Gastrocnemius medialis (tissue), 4 donors: Measurements from ENCODE around the gene PPCDC. TPM values are rescaled to one million over a fixed set of nuclear protein-coding genes. Genes with fewer than 3 reads are reported as not detected.
"Not testable (repeated sequence)": the region's sequence is repeated elsewhere in the genome, so short reads cannot be mapped to it uniquely, and the experiment has no call there.

Experiments used
- ATAC-seq, 2 donors: fragments of 150-250 bp; one replicate each; pipeline ENCODE4 v1.9.1; 2016
- DNase-seq, 2 donors: peaks; one replicate each; pipeline ENCODE4 v3.0.0-alpha.2; 2019
- H3K27ac ChIP-seq, 4 donors: fragments of 200-600 bp; sonication (generic); 1 replicate in 1 of 4; 2 replicates in 3 of 4; pipeline ENCODE4 v1.5.1; 2016 to 2018; ENCODE audit warnings: mild to moderate bottlenecking in 2 of 4, moderate library complexity in 1 of 4
- H3K27me3 ChIP-seq, 3 donors: fragments of 200-600 bp; sonication (generic) in 2 of 3; 1 replicate in 1 of 3; 2 replicates in 2 of 3; pipeline versions ENCODE4 v1.5.1 to v1.6.0; 2016 to 2019; ENCODE audit warnings: mild to moderate bottlenecking in 1 of 3, moderate library complexity in 1 of 3
- H3K36me3 ChIP-seq, 2 donors: fragments of 200-600 bp; sonication (generic) in 1 of 2; one replicate each; pipeline ENCODE4 v1.5.1; 2017 to 2018
- H3K4me1 ChIP-seq, 2 donors: fragments of 200-600 bp; sonication (generic) in 1 of 2; one replicate each; pipeline ENCODE4 v1.5.1; 2016 to 2017; ENCODE audit warnings: mild to moderate bottlenecking in 2 of 2
- H3K4me3 ChIP-seq, 4 donors: fragments of 200-600 bp; sonication (generic) in 3 of 4; 1 replicate in 1 of 4; 2 replicates in 3 of 4; pipeline ENCODE4 v1.5.1; 2016 to 2019; ENCODE audit warnings: mild to moderate bottlenecking in 2 of 4
- H3K9me3 ChIP-seq, 3 donors: fragments of 200-600 bp; sonication (generic) in 2 of 3; 1 replicate in 1 of 3; 2 replicates in 2 of 3; pipeline ENCODE4 v1.5.1; 2016 to 2019
- CTCF ChIP-seq, 5 experiments: fragments of 450-650 bp in 3 of 5; fragments of 200-600 bp in 2 of 5; sonication (generic) in 2 of 5; IDR thresholded peaks in 4 of 5; conservative IDR thresholded peaks in 1 of 5; 1 replicate in 4 of 5; 2 replicates in 1 of 5; pipeline ENCODE4 v1.5.1; 2016 to 2019; ENCODE audit warnings: antibody characterized with exemption in 5 of 5, mild to moderate bottlenecking in 3 of 5, moderate library complexity in 3 of 5
- POLR2A ChIP-seq, 2 donors: fragments of 450-650 bp; IDR thresholded peaks; one replicate each; pipeline ENCODE4 v1.6.1; 2017; ENCODE audit warnings: antibody characterized with exemption in 2 of 2, mild to moderate bottlenecking in 2 of 2, moderate library complexity in 2 of 2
- in situ Hi-C, 4 donors: fragments of 200-750 bp; cut with MboI; loops; one replicate each; pipeline versions ENCODE4 v1.15.0 to v1.8.0; 2017; ENCODE audit warnings: low sequenced_read_pairs in 4 of 4
- intact Hi-C: fragments of 100-400 bp; cut with DNase I; formaldehyde crosslinking; loops from one replicate; pipeline ENCODE4 v1.15.1; 2023; ENCODE audit warnings: low total_unique reads
- total RNA-seq, 4 donors: library from RNA; depleted of rRNA; stranded (reverse); fragments of >200 nt; gene quantifications; one replicate each; pipeline versions ENCODE4 v1.1.0 to v1.2.3, GENCODE V29; 2016

Gene PPCDC
- total RNA-seq, 4 donors from 2014 or later: 5.5 to 20.2 (median 11.9) TPM

GRCh38 chr15:75082689-75083088, 59.3 kb downstream of the PPCDC start:
- H3K36me3 ChIP-seq: no peaks in the 10 kb centered on the region
- H3K4me3 ChIP-seq: no peak overlapping the region
- H3K27me3 ChIP-seq: no peaks in the 10 kb centered on the region
- TF ChIP-seq CTCF (IDR thresholded peaks at IDR 0.05 in 4 of 5, conservative IDR thresholded peaks at IDR 0.05 in 1 of 5): no peak
- intact Hi-C loops (no loop called here), in situ Hi-C loops (no loop called here)
- no peak for DNase-seq
- no peaks in the 10 kb centered on the region for H3K4me1 ChIP-seq
- no peak for ATAC-seq
- no peaks in the 10 kb centered on the region for H3K9me3 ChIP-seq
- no peak overlapping the region for H3K27ac ChIP-seq

GRCh38 chr15:75085708-75086107, 62.3 kb downstream of the PPCDC start:
- DNase-seq, H3K4me1 ChIP-seq, H3K9me3 ChIP-seq, ATAC-seq, intact Hi-C loops, H3K27ac ChIP-seq, H3K4me3 ChIP-seq, H3K27me3 ChIP-seq, H3K36me3 ChIP-seq, in situ Hi-C loops: not testable (repeated sequence)

- H3K4me3 ChIP-seq: no peak overlapping the region
- intact Hi-C loops (no loop called here), in situ Hi-C loops (no loop called here)
- no peaks in the 10 kb centered on the region for H3K36me3 ChIP-seq
- ATAC-seq (no peak), DNase-seq (no peak)
- peak overlapping the region; percentile 52 to 67 (median 60) for H3K27ac ChIP-seq
- no peaks in the 10 kb centered on the region for H3K9me3 ChIP-seq
- no peaks in the 10 kb centered on the region for H3K4me1 ChIP-seq
- TF ChIP-seq POLR2A (IDR thresholded peaks at IDR 0.05) (peak in 1 of 2 donors; percentile 24), CTCF (IDR thresholded peaks at IDR 0.05 in 4 of 5, conservative IDR thresholded peaks at IDR 0.05 in 1 of 5) (no peak)
- H3K27me3 ChIP-seq: no peaks in the 10 kb centered on the region
Measured at GRCh38 chr15:75089456-75090387, 66.3 kb downstream of the PPCDC start.

GRCh38 chr15:75090388-75090734, 67.0 kb downstream of the PPCDC start:
- Histone ChIP-seq H3K36me3 (no peaks in the 10 kb centered on the region), H3K9me3 (no peaks in the 10 kb centered on the region), H3K27ac (peak overlapping the region; percentile 53 to 67 (median 60)), H3K4me3 (no peak overlapping the region), H3K27me3 (no peaks in the 10 kb centered on the region), H3K4me1 (no peaks in the 10 kb centered on the region)
- peak; percentile 70 to 80 for ATAC-seq
- in situ Hi-C loops (no loop called here), intact Hi-C loops (no loop called here)
- TF ChIP-seq CTCF (IDR thresholded peaks at IDR 0.05 in 4 of 5, conservative IDR thresholded peaks at IDR 0.05 in 1 of 5) (no peak), POLR2A (IDR thresholded peaks at IDR 0.05) (peak in 1 of 2 donors; percentile 6)
- peak in 1 of 2 donors; percentile 20 for DNase-seq

- intact Hi-C loops: no loop called here
- H3K9me3 ChIP-seq: no peaks in the 10 kb centered on the region
- no peak overlapping the region for H3K27ac ChIP-seq
- no peaks in the 10 kb centered on the region for H3K36me3 ChIP-seq
- TF ChIP-seq POLR2A (IDR thresholded peaks at IDR 0.05) (no peak), CTCF (IDR thresholded peaks at IDR 0.05 in 4 of 5, conservative IDR thresholded peaks at IDR 0.05 in 1 of 5) (no peak)
- DNase-seq (no peak), ATAC-seq (no peak)
- no peak overlapping the region for H3K4me3 ChIP-seq
- in situ Hi-C loops: no loop called here
- no peaks in the 10 kb centered on the region for H3K27me3 ChIP-seq
- no peaks in the 10 kb centered on the region for H3K4me1 ChIP-seq
Measured at GRCh38 chr15:75091814-75092213, 68.4 kb downstream of the PPCDC start.

- H3K9me3 ChIP-seq, H3K4me1 ChIP-seq, H3K36me3 ChIP-seq, intact Hi-C loops, H3K27ac ChIP-seq, DNase-seq, H3K4me3 ChIP-seq, ATAC-seq, H3K27me3 ChIP-seq, in situ Hi-C loops: not testable (repeated sequence)
Measured at GRCh38 chr15:75094961-75095478, 71.6 kb downstream of the PPCDC start.
